CD8-positive, alpha-beta memory T cell (primary cell): ENCODE data around the gene IFFO2. TPM values are rescaled to one million over a fixed set of nuclear protein-coding genes. Genes with fewer than 3 reads are reported as not detected.

ENCODE experiments used
- CTCF ChIA-PET: fragments of 350-600 bp; sonication (Branson Sonifier 250); formaldehyde crosslinking; loops from one replicate; lab custom pipeline; 2021; ENCODE audit warnings: antibody characterized with exemption; lab: Charles Lee
- POLR2A ChIA-PET: fragments of 350-600 bp; sonication (Branson Sonifier 250); formaldehyde crosslinking; loops from one replicate; lab custom pipeline; 2021; ENCODE audit warnings: antibody characterized with exemption; lab: Charles Lee
- DNase-seq, 5 donors: peaks; one replicate each; pipeline versions ENCODE4 v3.0.0 to v3.0.0-alpha.2; 2020 to 2022; ENCODE audit warnings: mixed read lengths in 1 of 5
- H3K27ac ChIP-seq: one replicate; pipeline ENCODE4 v1.7.0; 2013; ENCODE audit warnings: low read depth, mild to moderate bottlenecking, low read length, moderate library complexity
- H3K27me3 ChIP-seq: 2 replicates; pipeline ENCODE4 v1.7.0; 2013; ENCODE audit warnings: low read length, mild to moderate bottlenecking; ENCODE audit not compliant: insufficient read depth, poor library complexity, severe bottlenecking
- H3K36me3 ChIP-seq: 2 replicates; pipeline ENCODE4 v1.7.0; 2013; ENCODE audit warnings: mild to moderate bottlenecking, low read length, moderate library complexity; ENCODE audit not compliant: insufficient read depth
- H3K4me1 ChIP-seq: 2 replicates; pipeline ENCODE4 v1.7.0; 2013; ENCODE audit warnings: mild to moderate bottlenecking, low read length, moderate library complexity; ENCODE audit not compliant: insufficient read depth
- H3K4me3 ChIP-seq: 2 replicates; pipeline ENCODE4 v1.7.0; 2013; ENCODE audit warnings: mild to moderate bottlenecking, low read length
- H3K9me3 ChIP-seq: 2 replicates; pipeline ENCODE4 v1.7.0; 2013; ENCODE audit warnings: mild to moderate bottlenecking, low read length
- H3K27ac Mint-ChIP-seq, 8 donors: one replicate each; pipeline ENCODE4 v1.8.0; 2020 to 2021; ENCODE audit warnings: mixed read lengths in 8 of 8, mild to moderate bottlenecking in 6 of 8, inconsistent platforms in 3 of 8, moderate library complexity in 3 of 8
- H3K27me3 Mint-ChIP-seq, 2 donors: one replicate each; pipeline ENCODE4 v1.8.0; 2020 to 2021; ENCODE audit warnings: mixed read lengths in 2 of 2, mild to moderate bottlenecking in 1 of 2, moderate library complexity in 1 of 2
- H3K36me3 Mint-ChIP-seq, 3 donors: one replicate each; pipeline ENCODE4 v1.8.0; 2020 to 2021; ENCODE audit warnings: mixed read lengths in 3 of 3, inconsistent platforms in 1 of 3, mild to moderate bottlenecking in 1 of 3
- H3K4me1 Mint-ChIP-seq, 3 donors: one replicate each; pipeline ENCODE4 v1.8.0; 2020 to 2021; ENCODE audit warnings: mixed read lengths in 3 of 3, inconsistent platforms in 1 of 3, mild to moderate bottlenecking in 1 of 3
- H3K4me3 Mint-ChIP-seq, 7 donors: one replicate each; pipeline ENCODE4 v1.8.0; 2020 to 2021; ENCODE audit warnings: mixed read lengths in 7 of 7, mild to moderate bottlenecking in 6 of 7, moderate library complexity in 4 of 7, inconsistent platforms in 2 of 7
- H3K9me3 Mint-ChIP-seq, 5 donors: one replicate each; pipeline ENCODE4 v1.8.0; 2020 to 2022; ENCODE audit warnings: mixed read lengths in 5 of 5, mild to moderate bottlenecking in 3 of 5, moderate library complexity in 2 of 5, inconsistent platforms in 1 of 5
- polyA plus RNA-seq: library from polyadenylated mRNA; unstranded; fragments of 300-500 nt; fragmentation: Illumina TruSeq; gene quantifications from one replicate; pipeline ENCODE4 v1.2.3, GENCODE V29; 2021
- total RNA-seq, 2 experiments: library from RNA; stranded (reverse); gene quantifications; one replicate each; pipeline ENCODE4 v1.2.3, GENCODE V29; 2021

IFFO2 gene
- total and polyA plus RNA-seq, 3 experiments from 2014 or later = 3.2 to 37.7 (median 33.1) TPM

GRCh38 chr1:18879215-18879790, 77.2 kb downstream of the IFFO2 start:
- Mint-ChIP-seq H3K27me3 (no peaks in the 10 kb centered on the region), H3K36me3 (no peaks in the 10 kb centered on the region)

GRCh38 chr1:18878538-18879214, 77.8 kb downstream of the IFFO2 start:
- no peaks in the 10 kb centered on the region for H3K9me3 Mint-ChIP-seq
- no peaks in the 10 kb centered on the region for H3K36me3 Mint-ChIP-seq
- ChIA-PET POLR2A (no interaction called here), CTCF (interaction anchor here (1.3 kb wide), 1 partner anchor 8 kb away, joined by 3 read pairs; no protein-coding TSS in a partner anchor)
- H3K27ac ChIP-seq = no peak overlapping the region
- no peak for DNase-seq
- H3K9me3 ChIP-seq = no peaks in the 10 kb centered on the region
- no peaks in the 10 kb centered on the region for H3K36me3 ChIP-seq
- no peak overlapping the region for H3K4me3 ChIP-seq
- no peak overlapping the region for H3K4me3 Mint-ChIP-seq
- no peaks in the 10 kb centered on the region for H3K4me1 ChIP-seq
- no peaks in the 10 kb centered on the region for H3K27me3 ChIP-seq
- no peak overlapping the region for H3K27ac Mint-ChIP-seq
- H3K4me1 Mint-ChIP-seq = no peaks in the 10 kb centered on the region
- no peaks in the 10 kb centered on the region for H3K27me3 Mint-ChIP-seq

More at GRCh38 chr1:18879215-18879790, 77.2 kb downstream of the IFFO2 start:
- Histone ChIP-seq H3K4me3 (no peak overlapping the region), H3K9me3 (no peaks in the 10 kb centered on the region), H3K36me3 (no peaks in the 10 kb centered on the region), H3K27me3 (no peaks in the 10 kb centered on the region), H3K27ac (no peak overlapping the region), H3K4me1 (no peaks in the 10 kb centered on the region)
- Mint-ChIP-seq H3K4me3 (no peak overlapping the region), H3K27ac (no peak overlapping the region), H3K9me3 (no peaks in the 10 kb centered on the region), H3K4me1 (no peaks in the 10 kb centered on the region)
- DNase-seq = no peak
- ChIA-PET POLR2A (no interaction called here), CTCF (no interaction called here)

- ChIA-PET POLR2A (no interaction called here), CTCF (no interaction called here)
- H3K4me3 ChIP-seq = no peak overlapping the region
- no peak overlapping the region for H3K4me3 Mint-ChIP-seq
- no peaks in the 10 kb centered on the region for H3K4me1 ChIP-seq
- no peaks in the 10 kb centered on the region for H3K9me3 Mint-ChIP-seq
- no peaks in the 10 kb centered on the region for H3K4me1 Mint-ChIP-seq
- H3K27me3 ChIP-seq = no peaks in the 10 kb centered on the region
- H3K27ac Mint-ChIP-seq = no peak overlapping the region
- H3K27me3 Mint-ChIP-seq = peaks cover 0 to 1% of the 10 kb centered on the region in 2 donors
- no peak overlapping the region for H3K27ac ChIP-seq
- DNase-seq = no peak
- no peaks in the 10 kb centered on the region for H3K9me3 ChIP-seq
- H3K36me3 ChIP-seq = no peaks in the 10 kb centered on the region
- H3K36me3 Mint-ChIP-seq = peaks cover 0 to 1% (median 0%) of the 10 kb centered on the region in 3 donors
Measured at GRCh38 chr1:18877282-18877681, 79.2 kb downstream of the IFFO2 start.

DNA sequence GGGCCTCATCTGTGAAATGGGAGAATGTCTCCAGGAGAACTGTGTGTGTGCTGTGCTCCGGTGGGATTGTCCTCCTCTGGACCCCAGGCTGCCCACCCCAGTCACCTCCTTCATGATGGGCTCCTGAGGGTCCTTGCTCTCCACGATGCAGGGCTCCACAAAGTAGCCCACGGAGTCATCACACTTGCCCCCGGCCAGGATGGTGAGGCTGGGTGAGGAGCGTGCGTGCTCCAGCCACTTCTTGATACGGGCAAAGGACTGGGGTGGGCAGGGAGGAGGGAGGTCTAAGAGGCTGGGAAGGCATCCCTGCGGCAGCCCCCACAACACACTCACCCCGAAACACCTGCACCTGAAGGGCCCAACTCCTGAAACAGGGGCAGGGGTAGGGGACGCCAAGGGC, 80.3 kb downstream of the IFFO2 start:
- Mint-ChIP-seq H3K9me3 (no peaks in the 10 kb centered on the region), H3K27ac (no peak overlapping the region), H3K36me3 (peaks cover 0 to 1% (median 0%) of the 10 kb centered on the region in 3 donors), H3K4me1 (no peaks in the 10 kb centered on the region), H3K27me3 (peaks cover 0 to 1% of the 10 kb centered on the region in 2 donors), H3K4me3 (no peak overlapping the region)
- POLR2A ChIA-PET = no interaction called here
- no peak overlapping the region for H3K27ac ChIP-seq
- H3K4me1 ChIP-seq = no peaks in the 10 kb centered on the region
- DNase-seq = no peak
- no peaks in the 10 kb centered on the region for H3K9me3 ChIP-seq
- H3K36me3 ChIP-seq = no peaks in the 10 kb centered on the region
- H3K4me3 ChIP-seq = no peak overlapping the region
- CTCF ChIA-PET = no interaction called here
- no peaks in the 10 kb centered on the region for H3K27me3 ChIP-seq

DNA sequence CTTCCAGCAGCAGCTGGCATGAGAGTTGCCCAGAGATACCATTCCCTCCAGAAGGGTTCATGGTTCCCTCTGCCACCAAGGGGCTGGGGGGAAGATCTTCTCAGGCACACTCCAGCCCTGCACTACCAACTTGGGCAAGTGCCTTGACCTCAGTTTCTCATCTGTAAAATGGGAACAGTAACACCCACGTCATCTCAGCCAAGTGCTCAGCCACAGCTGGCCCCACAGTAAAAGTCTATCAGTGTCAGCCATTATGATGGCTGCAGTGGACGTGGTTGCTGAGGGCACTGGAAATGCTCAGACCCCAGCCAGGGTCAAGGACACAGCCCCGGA, 80.7 kb downstream of the IFFO2 start:
- no peaks in the 10 kb centered on the region for H3K27me3 ChIP-seq
- no peaks in the 10 kb centered on the region for H3K4me1 Mint-ChIP-seq
- H3K27ac ChIP-seq = no peak overlapping the region
- peaks cover 0 to 1% of the 10 kb centered on the region in 2 donors for H3K27me3 Mint-ChIP-seq
- no peaks in the 10 kb centered on the region for H3K9me3 Mint-ChIP-seq
- ChIA-PET CTCF (interaction anchor here (0.7 to 2.2 kb wide), 4 partner anchors 9 to 27 kb away, joined by 3 to 16 read pairs (median 6); partner anchors contain the start of gene ALDH4A1), POLR2A (no interaction called here)
- H3K4me3 ChIP-seq = no peak overlapping the region
- no peak overlapping the region for H3K4me3 Mint-ChIP-seq
- H3K27ac Mint-ChIP-seq = no peak overlapping the region
- H3K36me3 Mint-ChIP-seq = peaks cover 0 to 1% (median 0%) of the 10 kb centered on the region in 3 donors
- DNase-seq = no peak
- no peaks in the 10 kb centered on the region for H3K9me3 ChIP-seq
- H3K4me1 ChIP-seq = no peaks in the 10 kb centered on the region
- H3K36me3 ChIP-seq = no peaks in the 10 kb centered on the region

- no peaks in the 10 kb centered on the region for H3K4me1 Mint-ChIP-seq
- H3K27me3 ChIP-seq = no peaks in the 10 kb centered on the region
- CTCF ChIA-PET = interaction anchor here (0.7 to 2.2 kb wide), 4 partner anchors 9 to 27 kb away, joined by 3 to 16 read pairs (median 6); partner anchors contain the start of gene ALDH4A1
- peaks cover 0 to 1% (median 0%) of the 10 kb centered on the region in 3 donors for H3K36me3 Mint-ChIP-seq
- POLR2A ChIA-PET = no interaction called here
- H3K36me3 ChIP-seq = no peaks in the 10 kb centered on the region
- no peaks in the 10 kb centered on the region for H3K4me1 ChIP-seq
- H3K9me3 Mint-ChIP-seq = no peaks in the 10 kb centered on the region
- no peak overlapping the region for H3K4me3 Mint-ChIP-seq
- no peak overlapping the region for H3K27ac ChIP-seq
- no peaks in the 10 kb centered on the region for H3K9me3 ChIP-seq
- peaks cover 0 to 1% of the 10 kb centered on the region in 2 donors for H3K27me3 Mint-ChIP-seq
- H3K4me3 ChIP-seq = no peak overlapping the region
- H3K27ac Mint-ChIP-seq = no peak overlapping the region
- DNase-seq = peak; percentile 28 to 71 (median 47)
Measured at GRCh38 chr1:18875107-18875795, 81.2 kb downstream of the IFFO2 start.

- no peaks in the 10 kb centered on the region for H3K27me3 ChIP-seq
- H3K27me3 Mint-ChIP-seq = peaks cover 0 to 3% of the 10 kb centered on the region in 2 donors
- H3K27ac Mint-ChIP-seq = no peak overlapping the region
- H3K4me3 ChIP-seq = no peak overlapping the region
- H3K4me3 Mint-ChIP-seq = no peak overlapping the region
- H3K4me1 ChIP-seq = no peaks in the 10 kb centered on the region
- H3K27ac ChIP-seq = no peak overlapping the region
- ChIA-PET POLR2A (no interaction called here), CTCF (interaction anchor here (1.0 to 2.2 kb wide), 4 partner anchors 8 to 28 kb away, joined by 3 to 16 read pairs (median 6); partner anchors contain the start of gene ALDH4A1)
- H3K4me1 Mint-ChIP-seq = no peaks in the 10 kb centered on the region
- no peaks in the 10 kb centered on the region for H3K9me3 ChIP-seq
- no peaks in the 10 kb centered on the region for H3K9me3 Mint-ChIP-seq
- no peak for DNase-seq
- H3K36me3 ChIP-seq = no peaks in the 10 kb centered on the region
- peaks cover 0 to 1% (median 0%) of the 10 kb centered on the region in 3 donors for H3K36me3 Mint-ChIP-seq
Measured at GRCh38 chr1:18874600-18874999, 81.9 kb downstream of the IFFO2 start.

- POLR2A ChIA-PET = no interaction called here
- H3K4me3 ChIP-seq = no peak overlapping the region
Measured at GRCh38 chr1:18874036-18874435, 82.4 kb downstream of the IFFO2 start.

More at GRCh38 chr1:18874036-18874435, 82.4 kb downstream of the IFFO2 start:
- Histone ChIP-seq H3K4me1 (no peaks in the 10 kb centered on the region), H3K36me3 (no peaks in the 10 kb centered on the region), H3K9me3 (no peaks in the 10 kb centered on the region), H3K27me3 (no peaks in the 10 kb centered on the region), H3K27ac (no peak overlapping the region)
- Mint-ChIP-seq H3K36me3 (peaks cover 0 to 1% (median 0%) of the 10 kb centered on the region in 3 donors), H3K4me1 (no peaks in the 10 kb centered on the region), H3K27me3 (peaks cover 0 to 3% of the 10 kb centered on the region in 2 donors), H3K4me3 (no peak overlapping the region), H3K27ac (no peak overlapping the region), H3K9me3 (no peaks in the 10 kb centered on the region)
- CTCF ChIA-PET = interaction anchor here (1.0 to 2.2 kb wide), 3 partner anchors 9 to 29 kb away, joined by 3 to 16 read pairs (median 7); partner anchors contain the start of gene ALDH4A1
- no peak for DNase-seq
